HepG2 (cell line): ENCODE measurements around the gene MB21D2. TPM values are rescaled to one million over a fixed set of nuclear protein-coding genes. Genes with fewer than 3 reads are reported as not detected.

Experiments used
- ATAC-seq: fragments of 200-7000 bp; cut with Tn5 transposase; 3 replicates; pipeline ENCODE4 v1.9.1; 2020; ENCODE audit warnings: mild to moderate bottlenecking, moderate library complexity
- BruUV-seq: library from RNA; stranded (reverse); fragments of 400-500 nt; replicated peaks from 2 replicates; lab custom pipeline; 2021; lab: Mats Ljungman, UMichigan
- CTCF ChIA-PET: fragments of 300-600 bp; formaldehyde crosslinking; extraction: SDS; loops from one replicate; lab custom pipeline; 2021; ENCODE audit warnings: low total read pairs, inconsistent platforms, low intra/inter-chr PET ratio; lab: Yijun Ruan, JAX
- POLR2A ChIA-PET: fragments of 350-600 bp; sonication (Branson Sonifier 250); formaldehyde crosslinking; loops from one replicate; lab custom pipeline; 2020; ENCODE audit warnings: antibody characterized with exemption, inconsistent platforms; lab: Yijun Ruan, JAX
- DNase-seq: peaks from one replicate; pipeline ENCODE4 v3.0.0-alpha.2; 2015; ENCODE audit warnings: low spot score
- FAIRE-seq: peaks from 3 replicates; lab custom pipeline; 2011; peaks lifted over from hg19 to GRCh38; lab: Jason Lieb, UNC
- H2AFZ ChIP-seq: one replicate; pipeline ENCODE4 v1.6.1; 2011; ENCODE audit warnings: low read length, inconsistent platforms
- H3K27ac ChIP-seq: fragments of 300-600 bp; 3 replicates; pipeline ENCODE4 v1.8.0; 2011; ENCODE audit warnings: mixed run types, mild to moderate bottlenecking, mixed read lengths, low read length, inconsistent platforms; ENCODE audit not compliant: insufficient read depth; ENCODE audit errors: extremely low read length
- H3K27me3 ChIP-seq, 2 experiments: fragments of 200-600 bp in 1 of 2; 2 replicates in 1 of 2; 3 replicates in 1 of 2; pipeline versions ENCODE4 v1.6.0 to v1.8.0; 2011; ENCODE audit warnings: low read length in 2 of 2, mild to moderate bottlenecking in 2 of 2, moderate library complexity in 2 of 2, inconsistent platforms in 1 of 2; ENCODE audit not compliant: insufficient read depth in 2 of 2, control insufficient read depth in 1 of 2
- H3K36me3 ChIP-seq, 2 experiments: fragments of 200-600 bp in 1 of 2; replicated peaks in 1 of 2; 2 replicates in 1 of 2; 3 replicates in 1 of 2; pipeline versions ENCODE4 v1.5.1 to v1.8.0; 2011; ENCODE audit warnings: low read length in 2 of 2, inconsistent platforms in 1 of 2; ENCODE audit not compliant: insufficient read depth in 2 of 2, control insufficient read depth in 1 of 2
- H3K4me1 ChIP-seq: 2 replicates; pipeline ENCODE4 v1.5.1; 2012; ENCODE audit warnings: low read length, inconsistent platforms; ENCODE audit not compliant: insufficient read depth
- H3K4me2 ChIP-seq: 2 replicates; pipeline ENCODE4 v1.6.0; 2011; ENCODE audit warnings: low read depth, low read length, inconsistent platforms
- H3K4me3 ChIP-seq, 3 experiments: fragments of 200-600 bp in 1 of 3; sonication (generic), shearing (Covaris generic) in 1 of 3; replicated peaks in 1 of 3; 2 replicates each; pipeline ENCODE4 v1.5.1; 2011 to 2016; ENCODE audit warnings: low read length in 3 of 3, inconsistent platforms in 2 of 3, low read depth in 2 of 3, mild to moderate bottlenecking in 2 of 3, control low read depth in 1 of 3, mixed read lengths in 1 of 3; ENCODE audit not compliant: insufficient read depth in 1 of 3
- H3K79me2 ChIP-seq: one replicate; pipeline ENCODE4 v1.6.1; 2011; ENCODE audit warnings: low read length, inconsistent platforms; ENCODE audit not compliant: insufficient read depth
- H3K9ac ChIP-seq: 2 replicates; pipeline ENCODE4 v1.6.0; 2011; ENCODE audit warnings: mild to moderate bottlenecking, low read depth, low read length, inconsistent platforms; ENCODE audit not compliant: insufficient read depth
- H3K9me3 ChIP-seq: 2 replicates; pipeline ENCODE4 v1.5.1; 2012; ENCODE audit warnings: mild to moderate bottlenecking, low read length
- H4K20me1 ChIP-seq: 2 replicates; pipeline ENCODE4 v1.6.0; 2011; ENCODE audit warnings: inconsistent platforms, mild to moderate bottlenecking, low read length, moderate library complexity; ENCODE audit not compliant: insufficient read depth
- ARID5B ChIP-seq: IDR thresholded peaks from 2 replicates; pipeline ENCODE4 v1.4.0; 2020; ENCODE audit warnings: mild to moderate bottlenecking, missing genetic modification reagents
- ATF7 ChIP-seq, 2 experiments: fragments of 450-650 bp in 1 of 2; sonication (generic) in 1 of 2; formaldehyde crosslinking in 1 of 2; IDR thresholded peaks; 2 replicates each; pipeline versions ENCODE4 v1.4.0 to v1.6.1; 2016 to 2020; ENCODE audit warnings: antibody characterized with exemption in 1 of 2, mild to moderate bottlenecking in 1 of 2, missing genetic modification reagents in 1 of 2
- DNMT1 ChIP-seq: sonication (generic); formaldehyde crosslinking; IDR thresholded peaks from 2 replicates; pipeline ENCODE4 v1.5.1; 2020; ENCODE audit warnings: mild to moderate bottlenecking, missing genetic modification reagents
- FOXA3 ChIP-seq: IDR thresholded peaks from 2 replicates; pipeline ENCODE4 v1.6.1; 2016; ENCODE audit warnings: missing genetic modification reagents, missing compliant biosample characterization
- FOXJ3 ChIP-seq: sonication (generic); formaldehyde crosslinking; IDR thresholded peaks from 2 replicates; pipeline ENCODE4 v1.4.0; 2020; ENCODE audit warnings: missing genetic modification reagents, mild to moderate bottlenecking, borderline replicate concordance
- IKZF4 ChIP-seq: sonication (generic); formaldehyde crosslinking; IDR thresholded peaks from 2 replicates; pipeline ENCODE4 v1.5.1; 2020; ENCODE audit warnings: borderline replicate concordance, mild to moderate bottlenecking, low read depth, missing genetic modification reagents; ENCODE audit errors: not compliant biosample characterization
- KLF6 ChIP-seq: IDR thresholded peaks from 2 replicates; pipeline ENCODE4 v1.8.0; 2016; ENCODE audit warnings: missing biosample characterization, missing genetic modification reagents
- MTA3 ChIP-seq: sonication (generic); formaldehyde crosslinking; IDR thresholded peaks from 2 replicates; pipeline ENCODE4 v1.4.0; 2020; ENCODE audit warnings: missing genetic modification reagents
- MYC ChIP-seq: sonication (generic); formaldehyde crosslinking; IDR thresholded peaks from 2 replicates; pipeline ENCODE4 v1.9.0; 2021; ENCODE audit warnings: missing genetic modification reagents, borderline replicate concordance
- NFE2L1 ChIP-seq: sonication (generic); formaldehyde crosslinking; IDR thresholded peaks from 2 replicates; pipeline ENCODE4 v1.4.0; 2020; ENCODE audit warnings: missing genetic modification reagents, mild to moderate bottlenecking, borderline replicate concordance
- NR2C2 ChIP-seq: sonication (generic); formaldehyde crosslinking; IDR thresholded peaks from 2 replicates; pipeline ENCODE4 v1.4.0; 2020; ENCODE audit warnings: missing genetic modification reagents, mild to moderate bottlenecking, moderate library complexity, borderline replicate concordance
- PITX1 ChIP-seq: sonication (generic); formaldehyde crosslinking; IDR thresholded peaks from 2 replicates; pipeline ENCODE4 v1.5.1; 2020; ENCODE audit warnings: mild to moderate bottlenecking, missing genetic modification reagents
- PPARG ChIP-seq: conservative IDR thresholded peaks from 2 replicates; pipeline ENCODE4 v1.6.1; 2016; ENCODE audit warnings: missing biosample characterization, missing genetic modification reagents
- RARA ChIP-seq: IDR thresholded peaks from 2 replicates; pipeline ENCODE4 v1.6.1; 2016; ENCODE audit warnings: missing genetic modification reagents, missing compliant biosample characterization
- RXRA ChIP-seq: sonication (generic); formaldehyde crosslinking; IDR thresholded peaks from 2 replicates; pipeline ENCODE4 v1.5.1; 2020; ENCODE audit warnings: missing genetic modification reagents
- ZNF331 ChIP-seq: sonication (generic); formaldehyde crosslinking; IDR thresholded peaks from 2 replicates; pipeline ENCODE4 v1.4.0; 2020; ENCODE audit warnings: missing genetic modification reagents
- ZNF83 ChIP-seq: sonication (generic); formaldehyde crosslinking; IDR thresholded peaks from 2 replicates; pipeline ENCODE4 v1.4.0; 2020; ENCODE audit warnings: missing genetic modification reagents, mild to moderate bottlenecking, borderline replicate concordance
- ZSCAN31 ChIP-seq: sonication (generic); formaldehyde crosslinking; IDR thresholded peaks from 2 replicates; pipeline ENCODE4 v1.5.0; 2020; ENCODE audit warnings: low read depth, mild to moderate bottlenecking, missing genetic modification reagents
- WGBS: methylation state at CpG from one replicate; pipeline ENCODE4 v1.1.6; 2017; ENCODE audit warnings: low lambda C conversion rate; 5-methylcytosine and 5-hydroxymethylcytosine counted together
- in situ Hi-C: cut with HindIII; loops from 2 replicates; pipeline ENCODE4 v1.10.0; 2017; ENCODE audit warnings: low pct_unique_long_range_greater_than_20kb; ENCODE audit not compliant: extremely low pct_ligation_motif_present
- intact Hi-C: fragments of 100-400 bp; cut with micrococcal nuclease; formaldehyde crosslinking; loops from one replicate; pipeline ENCODE4 v1.10.0; 2022; ENCODE audit not compliant: unreplicated experiment
- polyA plus RNA-seq, 8 experiments: library from polyadenylated mRNA; depleted of rRNA in 3 of 8; stranded (reverse) in 7 of 8; unstranded in 1 of 8; fragments of >200 nt; fragmentation: Illumina TruSeq in 4 of 8; extraction: Trizol in 4 of 8; gene quantifications; 2 replicates each; pipeline versions ENCODE4 v1.2.1 to v1.2.3, GENCODE V29; 2011 to 2016; ENCODE audit warnings: low read depth in 4 of 8, missing spikeins in 1 of 8, mixed read lengths in 1 of 8; ENCODE audit not compliant: insufficient read depth in 1 of 8
- total RNA-seq, 5 experiments: library from RNA; depleted of rRNA; stranded (reverse); fragments of >200 nt; fragmentation: Illumina TruSeq; extraction: Trizol; gene quantifications; 2 replicates each; pipeline ENCODE4 v1.2.3, GENCODE V29; 2016; ENCODE audit warnings: low read depth in 1 of 5
- TF ChIP-seq, protein P1 (sequence below): IDR thresholded peaks from 2 replicates; pipeline ENCODE4 v1.6.1; 2012; ENCODE audit warnings: inconsistent platforms

MB21D2 gene
- total and polyA plus RNA-seq, 2 of the 13 experiments (the other 11 are each of a cell fraction or from before 2014, with no cell fraction given): 0.90 to 1.6 TPM

GRCh38 chr3:192899540-192899982 lies 18.1 kb downstream of the MB21D2 start (continued):
- no peak for TF ChIP-seq NFE2L1 (CRISPR knock-in tag)
- no peak for TF ChIP-seq PITX1
- TF ChIP-seq PPARG (CRISPR knock-in tag): no peak

- peak; percentile 88 for FAIRE-seq
- BruUV-seq: no TSS peak
- DNase-seq: peak; percentile 93
- intact Hi-C loops (loop anchor here (1.0 to 10.0 kb wide), 3 partner anchors 14 to 698 kb away; partner anchors contain the start of gene OPA1), in situ Hi-C loops (no loop called here)
- Histone ChIP-seq H2AFZ (no peak overlapping the region), H3K4me3 (peak overlapping the region in 1 of 3 experiments; percentile 27; a peak in 1 of 6 replicates), H3K27ac (peak overlapping the region; percentile 59), H3K4me2 (peak overlapping the region; percentile 56), H3K4me1 (peaks cover 45% of the 10 kb centered on the region), H3K9me3 (no peaks in the 10 kb centered on the region), H3K27me3 (no peaks in the 10 kb centered on the region), H3K79me2 (no peaks in the 10 kb centered on the region), H3K36me3 (no peaks in the 10 kb centered on the region), H3K9ac (peak overlapping the region; percentile 37; the same call in 1 of the 2 replicates), H4K20me1 (no peaks in the 10 kb centered on the region)
- ChIA-PET POLR2A (interaction anchor here (0.9 to 2.5 kb wide), 8 partner anchors 9 to 45 kb away, joined by 3 to 27 read pairs (median 4); partner anchors contain the start of gene MB21D2), CTCF (no interaction called here)
- under 1% methylated on average over 5 of the region's 5 CpGs for WGBS
- ATAC-seq: peak; percentile 85
- TF ChIP-seq, protein P1, sequence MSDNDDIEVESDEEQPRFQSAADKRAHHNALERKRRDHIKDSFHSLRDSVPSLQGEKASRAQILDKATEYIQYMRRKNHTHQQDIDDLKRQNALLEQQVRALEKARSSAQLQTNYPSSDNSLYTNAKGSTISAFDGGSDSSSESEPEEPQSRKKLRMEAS: peak; percentile 32; the same call in 1 of the 2 replicates
- TF ChIP-seq KLF6: peak; percentile 65; the same call in 1 of the 2 replicates
- TF ChIP-seq MYC (CRISPR knock-in tag): no peak
- TF ChIP-seq RARA: peak; percentile 67
- TF ChIP-seq IKZF4 (CRISPR knock-in tag): no peak
- TF ChIP-seq NR2C2 (CRISPR knock-in tag): peak; percentile 60; the same call in 1 of the 2 replicates
- TF ChIP-seq ATF7 (IDR thresholded peaks at IDR 0.05): peak; percentile 57; the same call in 1 of the 2 replicates
- no peak for TF ChIP-seq ATF7 (CRISPR knock-in tag; IDR thresholded peaks at IDR 0.05)
- TF ChIP-seq MTA3 (CRISPR knock-in tag): no peak
- TF ChIP-seq ARID5B: peak; percentile 44; the same call in 1 of the 2 replicates
- 0 out of 2 replicates have a peak, but pooled peaks have one; percentile 30 for TF ChIP-seq ZNF331 (CRISPR knock-in tag)
- no peak for TF ChIP-seq ZSCAN31 (CRISPR knock-in tag)
- TF ChIP-seq FOXA3: peak; percentile 68; the same call in 1 of the 2 replicates
- TF ChIP-seq DNMT1 (CRISPR knock-in tag): no peak
- no peak for TF ChIP-seq RXRA
- peak; percentile 45; the same call in 1 of the 2 replicates for TF ChIP-seq FOXJ3 (CRISPR knock-in tag)
- no peak for TF ChIP-seq ZNF83
Measured at GRCh38 chr3:192897005-192897404, 20.7 kb downstream of the MB21D2 start.
